IPS-15b (cell line): ENCODE measurements around the gene LY6G6F.

Experiments used
- H3K27me3 ChIP-seq: one replicate; pipeline ENCODE4 v1.6.1; 2013; ENCODE audit warnings: low read length; ENCODE audit not compliant: control insufficient read depth, insufficient read depth
- H3K36me3 ChIP-seq: one replicate; pipeline ENCODE4 v1.6.1; 2013; ENCODE audit warnings: low read length; ENCODE audit not compliant: control insufficient read depth, insufficient read depth
- H3K4me1 ChIP-seq: one replicate; pipeline ENCODE4 v1.6.1; 2013; ENCODE audit warnings: mild to moderate bottlenecking, low read length; ENCODE audit not compliant: control insufficient read depth, insufficient read depth
- H3K4me3 ChIP-seq: one replicate; pipeline ENCODE4 v1.5.1; 2013; ENCODE audit warnings: low read depth, low read length
- H3K9ac ChIP-seq: one replicate; pipeline ENCODE4 v1.6.1; 2013; ENCODE audit warnings: low read depth, mild to moderate bottlenecking, low read length
- H3K9me3 ChIP-seq: one replicate; pipeline ENCODE4 v1.6.1; 2013; ENCODE audit warnings: mild to moderate bottlenecking, low read length; ENCODE audit not compliant: control insufficient read depth, insufficient read depth

The LY6G6F gene

DNA sequence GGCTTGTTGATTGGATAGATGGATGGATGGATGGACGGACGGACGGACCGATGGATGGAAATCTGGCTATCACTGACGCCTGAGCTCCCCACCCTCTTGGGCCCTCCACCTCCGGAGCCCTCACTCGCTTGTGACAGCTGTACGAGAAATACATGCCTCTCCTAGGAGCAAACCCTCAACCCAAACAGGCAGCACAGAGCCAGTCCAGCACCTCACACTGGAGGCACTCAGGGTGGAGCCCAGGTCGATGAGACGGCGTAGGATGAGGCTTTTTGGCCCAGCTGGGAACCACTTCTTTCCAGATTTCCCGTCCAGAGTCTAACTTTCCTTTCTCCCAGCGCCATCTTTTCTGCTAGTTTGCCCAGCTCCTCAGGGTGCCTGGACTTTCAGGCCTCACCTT lies 23.1 kb upstream of the LY6G6F start:
- peaks cover 10% of the 10 kb centered on the region for H3K27me3 ChIP-seq
- H3K9ac ChIP-seq = no peak overlapping the region
- peak overlapping the region; percentile 53 for H3K4me3 ChIP-seq

DNA sequence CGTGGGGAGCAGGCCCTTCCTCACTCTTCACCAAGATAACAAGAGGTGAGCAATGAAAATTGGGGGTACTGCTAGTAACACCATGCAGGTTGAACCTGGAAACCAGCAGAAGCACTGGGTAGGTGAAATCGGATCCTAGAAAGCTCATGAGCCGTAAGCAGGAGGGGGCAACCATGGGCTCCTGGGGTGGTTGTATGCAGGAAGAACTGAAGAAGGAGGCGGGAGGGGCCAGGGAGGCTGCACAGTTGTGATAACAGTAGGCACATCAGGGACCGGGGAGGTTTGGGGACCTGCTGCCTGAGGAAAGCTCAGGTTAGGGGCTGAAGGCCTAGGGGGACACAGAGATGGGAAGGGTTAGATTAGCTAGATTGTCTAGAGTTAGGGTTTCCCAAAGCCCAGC lies 20.2 kb upstream of the LY6G6F start:
- Histone ChIP-seq H3K27me3 (peaks cover 7% of the 10 kb centered on the region), H3K9me3 (no peaks in the 10 kb centered on the region), H3K9ac (no peak overlapping the region), H3K36me3 (peaks cover 25% of the 10 kb centered on the region), H3K4me3 (no peak overlapping the region), H3K4me1 (peaks cover 2% of the 10 kb centered on the region)

More for the DNA sequence above, 23.1 kb upstream of the LY6G6F start:
- Histone ChIP-seq H3K36me3 (peaks cover 10% of the 10 kb centered on the region), H3K9me3 (no peaks in the 10 kb centered on the region), H3K4me1 (peaks cover 2% of the 10 kb centered on the region)

DNA sequence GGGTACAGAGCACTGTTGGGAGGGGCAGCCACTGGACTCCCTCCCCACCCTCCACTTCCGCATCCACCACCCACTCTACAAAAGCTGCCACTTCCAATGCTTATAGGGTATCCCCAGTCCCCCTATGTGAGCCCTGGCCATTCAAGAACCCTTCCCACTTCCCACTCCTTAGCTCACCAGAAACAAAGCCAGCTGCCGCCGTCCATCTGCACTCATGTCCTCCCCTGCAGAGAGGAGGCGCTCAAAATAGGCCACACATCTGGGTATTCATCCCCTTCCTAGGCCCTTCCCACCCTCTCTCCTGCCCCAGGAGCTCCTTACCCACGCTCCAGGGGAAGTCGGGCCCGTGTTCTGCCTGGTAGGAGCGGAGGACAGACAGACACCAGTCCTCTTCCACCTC lies 19.3 kb upstream of the LY6G6F start:
- H3K4me1 ChIP-seq = peaks cover 2% of the 10 kb centered on the region
- H3K27me3 ChIP-seq = peaks cover under 1% of the 10 kb centered on the region
- H3K36me3 ChIP-seq = peaks cover 28% of the 10 kb centered on the region
- H3K9ac ChIP-seq = no peak overlapping the region
- H3K9me3 ChIP-seq = no peaks in the 10 kb centered on the region
- no peak overlapping the region for H3K4me3 ChIP-seq

DNA sequence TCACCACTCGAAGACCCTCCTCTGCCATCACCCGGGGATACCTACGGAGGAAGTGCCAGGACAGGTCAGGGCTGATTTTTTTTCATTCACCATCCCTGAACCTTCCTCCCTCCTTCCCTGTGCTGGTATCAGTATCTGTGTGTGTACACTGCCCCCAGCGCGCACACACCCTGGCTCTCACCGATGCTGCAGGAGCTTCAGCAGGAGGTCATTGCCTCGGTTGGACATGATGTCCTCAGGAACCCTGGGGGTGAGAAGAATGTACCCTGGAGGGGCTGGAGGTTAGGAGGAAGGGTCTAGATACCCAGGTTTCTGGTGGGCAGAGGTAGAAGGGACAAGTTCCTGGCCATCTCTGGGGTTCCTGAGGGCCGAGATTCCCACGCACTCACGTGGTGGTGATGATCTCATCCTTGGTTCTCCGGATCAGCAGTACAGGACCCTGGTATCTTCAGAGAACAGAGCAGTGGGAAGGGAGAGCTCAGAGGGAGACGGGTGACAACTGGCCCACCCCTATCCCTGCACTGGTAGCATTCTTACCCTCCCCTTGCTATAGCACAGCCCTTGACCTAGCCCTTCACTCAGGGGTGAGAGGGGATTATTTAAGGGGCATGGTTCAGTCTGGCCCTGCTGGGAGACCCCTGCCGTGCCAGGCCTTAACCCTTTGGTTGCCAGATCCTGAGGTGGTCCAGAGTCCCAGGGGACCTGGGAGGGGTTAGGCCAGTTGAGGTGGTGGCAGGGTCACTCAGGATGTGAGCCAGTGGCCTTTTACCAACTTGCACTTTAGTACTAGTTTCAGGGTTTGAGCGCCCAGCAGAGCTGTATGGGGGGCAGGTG lies 18.6 kb upstream of the LY6G6F start:
- peaks cover 28% of the 10 kb centered on the region for H3K36me3 ChIP-seq
- H3K9ac ChIP-seq = no peak overlapping the region
- H3K9me3 ChIP-seq = no peaks in the 10 kb centered on the region
- no peak overlapping the region for H3K4me3 ChIP-seq
- no peaks in the 10 kb centered on the region for H3K27me3 ChIP-seq
- peaks cover 2% of the 10 kb centered on the region for H3K4me1 ChIP-seq

DNA sequence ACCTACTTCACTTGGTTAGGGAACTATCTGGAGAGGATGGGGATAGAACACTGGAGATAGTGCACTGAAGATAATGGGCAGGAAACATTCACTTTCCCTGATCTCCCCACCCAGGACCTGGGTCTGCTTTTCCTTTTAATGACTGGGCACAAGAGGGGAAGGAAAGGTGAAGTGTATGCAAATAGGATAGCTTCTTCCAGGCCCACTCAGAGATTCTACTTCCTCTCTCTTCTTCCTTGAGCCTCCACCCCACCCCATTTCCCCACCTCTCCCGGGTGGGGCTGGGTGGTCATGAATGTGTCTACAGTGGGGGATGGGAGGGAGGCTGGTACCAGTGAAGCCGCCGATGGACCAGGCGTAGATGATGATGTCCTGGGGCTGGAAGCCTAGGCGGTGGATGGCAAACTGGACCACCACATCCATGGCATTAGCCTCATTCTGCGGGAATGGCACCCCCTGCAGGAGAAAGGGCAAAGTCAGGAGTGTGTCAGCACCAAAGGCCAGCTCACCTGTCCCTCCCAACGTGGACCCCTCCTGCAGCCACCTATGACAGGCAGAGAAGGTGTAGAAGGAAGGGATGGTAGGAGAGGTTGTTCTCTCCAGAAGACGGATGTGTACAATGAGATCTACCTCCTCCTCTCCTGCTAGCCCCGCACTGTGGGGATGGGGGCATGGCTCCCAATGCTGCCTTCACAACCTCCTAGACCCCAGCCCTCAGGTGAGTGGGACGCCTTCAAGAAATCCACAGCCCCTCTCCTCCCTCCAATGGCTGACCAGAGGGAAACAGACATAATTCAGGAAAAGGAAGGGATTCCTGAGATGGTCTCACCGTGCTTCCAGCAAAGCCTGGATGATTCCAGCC lies 17.2 kb upstream of the LY6G6F start:
- H3K36me3 ChIP-seq = peaks cover 28% of the 10 kb centered on the region
- no peak overlapping the region for H3K4me3 ChIP-seq
- H3K9ac ChIP-seq = no peak overlapping the region
- no peaks in the 10 kb centered on the region for H3K27me3 ChIP-seq
- no peaks in the 10 kb centered on the region for H3K9me3 ChIP-seq
- H3K4me1 ChIP-seq = peaks cover 2% of the 10 kb centered on the region

DNA sequence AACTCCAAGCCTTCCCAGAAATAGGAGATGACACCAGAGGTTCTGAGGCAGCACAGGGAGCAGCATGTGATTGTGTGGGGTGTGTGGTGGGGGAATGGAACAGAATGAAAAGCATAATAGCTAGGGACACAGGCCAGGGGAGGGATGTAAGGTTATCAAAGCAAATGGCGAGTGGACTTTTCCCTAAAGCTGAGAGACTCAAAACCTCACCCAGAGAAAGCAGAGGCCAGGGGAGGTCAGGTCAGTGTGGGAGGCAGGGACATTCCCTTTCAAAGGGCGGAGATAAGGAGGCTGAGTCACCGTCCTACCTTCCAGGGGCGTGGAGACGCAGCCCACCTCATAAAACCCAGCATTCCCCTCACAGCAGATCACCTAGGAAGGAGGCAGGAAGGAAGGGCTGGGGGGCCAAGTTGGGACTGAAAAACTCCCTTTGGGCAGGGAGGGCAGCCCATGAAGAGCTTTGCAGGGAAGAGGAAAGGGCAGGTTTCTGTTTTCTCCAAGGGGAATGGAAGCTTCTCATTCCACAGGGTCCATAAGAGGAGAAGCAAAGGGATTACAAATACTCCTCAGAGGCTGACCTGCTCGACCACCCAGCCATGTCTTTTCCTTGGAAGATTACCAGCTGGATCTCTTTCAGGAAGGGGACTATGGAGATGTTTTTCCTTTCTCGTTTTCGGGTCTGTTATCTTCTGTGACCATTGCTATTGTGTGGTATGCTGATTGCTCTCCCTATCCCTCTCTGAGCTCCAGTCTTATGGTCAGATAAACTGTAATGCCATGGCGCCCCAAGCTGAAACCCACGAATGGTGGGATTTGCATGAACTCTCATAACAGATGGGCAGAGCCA lies 16.2 kb upstream of the LY6G6F start:
- H3K4me1 ChIP-seq = peaks cover 2% of the 10 kb centered on the region
- no peak overlapping the region for H3K9ac ChIP-seq
- H3K36me3 ChIP-seq = peaks cover 32% of the 10 kb centered on the region
- H3K9me3 ChIP-seq = no peaks in the 10 kb centered on the region
- H3K4me3 ChIP-seq = no peak overlapping the region
- H3K27me3 ChIP-seq = no peaks in the 10 kb centered on the region

DNA sequence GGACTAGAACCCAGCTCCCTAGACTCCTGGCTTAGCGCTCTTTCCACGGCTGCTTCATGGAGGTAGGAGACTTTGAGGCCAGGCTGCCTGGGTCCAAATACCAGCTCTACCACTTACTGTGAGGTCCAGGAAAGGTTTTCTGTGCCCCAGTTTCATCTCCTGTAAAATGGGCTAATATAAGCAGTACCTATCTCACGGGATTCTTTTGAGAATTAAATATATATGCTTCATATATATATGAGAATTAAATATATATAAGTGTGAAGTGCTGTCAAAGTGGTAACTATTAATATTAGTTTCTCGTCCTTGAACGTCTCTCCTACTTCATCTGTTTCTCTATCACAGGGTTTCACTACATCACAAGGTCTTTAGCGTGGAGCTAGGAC lies 15.6 kb upstream of the LY6G6F start:
- no peaks in the 10 kb centered on the region for H3K9me3 ChIP-seq
- no peaks in the 10 kb centered on the region for H3K27me3 ChIP-seq
- peaks cover 2% of the 10 kb centered on the region for H3K4me1 ChIP-seq
- H3K36me3 ChIP-seq = peaks cover 32% of the 10 kb centered on the region
- no peak overlapping the region for H3K4me3 ChIP-seq
- H3K9ac ChIP-seq = no peak overlapping the region

DNA sequence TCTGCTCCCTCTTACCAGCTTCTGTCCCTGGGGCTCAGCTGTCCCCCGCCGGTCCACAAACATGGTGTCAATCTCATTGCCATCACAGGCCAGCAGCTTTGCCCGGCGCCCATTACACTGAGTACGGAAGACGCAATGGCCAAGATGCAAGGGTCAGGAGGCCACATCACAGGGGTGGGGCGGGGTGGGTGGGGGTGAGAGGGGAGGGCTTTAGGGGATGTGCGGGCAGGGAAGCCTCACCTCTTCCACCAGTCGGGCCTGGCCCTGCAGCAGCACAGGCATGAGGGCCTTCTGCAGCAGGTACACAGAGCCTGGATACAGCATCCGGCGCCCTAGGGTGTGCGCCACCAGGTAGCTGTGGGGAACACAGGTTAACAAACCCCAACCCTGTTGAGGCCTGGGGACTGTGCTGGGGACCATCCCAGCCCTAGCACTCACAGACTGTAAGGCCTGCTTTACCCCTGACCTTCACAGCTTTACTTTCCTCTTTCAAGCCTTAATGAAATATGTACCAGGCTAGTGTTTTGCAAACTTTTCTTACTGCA lies 15.0 kb upstream of the LY6G6F start:
- peaks cover 2% of the 10 kb centered on the region for H3K4me1 ChIP-seq
- no peak overlapping the region for H3K4me3 ChIP-seq
- no peaks in the 10 kb centered on the region for H3K9me3 ChIP-seq
- no peak overlapping the region for H3K9ac ChIP-seq
- no peaks in the 10 kb centered on the region for H3K27me3 ChIP-seq
- H3K36me3 ChIP-seq = peaks cover 33% of the 10 kb centered on the region

DNA sequence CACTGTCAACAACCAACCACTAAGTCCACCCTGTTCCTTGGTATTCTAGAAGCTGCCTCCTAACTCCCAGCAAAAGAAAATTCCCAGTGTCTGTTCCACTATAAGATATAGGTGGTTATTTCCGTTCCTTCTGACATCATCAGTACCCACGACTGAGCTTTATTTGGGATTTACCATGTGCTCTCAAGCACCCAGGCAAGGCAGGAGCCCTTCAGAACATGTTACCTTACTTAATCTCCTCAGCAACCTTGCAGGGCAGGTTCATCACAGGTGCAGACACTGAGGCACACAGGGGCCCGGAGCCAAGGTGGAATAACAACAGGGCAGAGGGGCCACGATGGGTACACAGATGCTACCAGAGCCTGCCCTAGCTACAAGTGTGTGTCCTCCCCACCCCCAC lies 14.3 kb upstream of the LY6G6F start:
- peaks cover 34% of the 10 kb centered on the region for H3K36me3 ChIP-seq
- no peak overlapping the region for H3K9ac ChIP-seq
- H3K4me1 ChIP-seq = peaks cover 2% of the 10 kb centered on the region
- no peak overlapping the region for H3K4me3 ChIP-seq
- no peaks in the 10 kb centered on the region for H3K9me3 ChIP-seq
- no peaks in the 10 kb centered on the region for H3K27me3 ChIP-seq

DNA sequence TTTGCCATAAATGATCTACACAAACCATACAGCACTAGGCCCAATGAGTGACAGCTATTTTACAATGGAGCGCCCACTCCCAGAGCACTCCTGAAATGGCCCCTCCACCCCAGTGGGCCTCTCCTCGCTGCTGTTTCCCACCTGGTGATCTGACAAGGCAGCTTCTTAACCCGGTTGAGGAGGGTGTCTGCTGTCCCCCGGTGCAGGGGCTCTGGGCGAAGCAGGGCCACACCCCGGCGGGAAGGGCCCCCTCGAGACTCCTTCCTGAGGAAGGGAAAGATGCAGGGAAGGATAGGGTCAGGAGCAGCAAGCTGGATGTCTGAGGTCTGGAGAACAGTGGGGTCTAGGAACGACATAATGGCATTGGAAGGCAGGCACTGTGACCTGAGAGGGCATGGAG lies 13.8 kb upstream of the LY6G6F start:
- H3K27me3 ChIP-seq = no peaks in the 10 kb centered on the region
- H3K4me3 ChIP-seq = no peak overlapping the region
- H3K9ac ChIP-seq = no peak overlapping the region
- peaks cover 2% of the 10 kb centered on the region for H3K4me1 ChIP-seq
- H3K9me3 ChIP-seq = no peaks in the 10 kb centered on the region
- peaks cover 28% of the 10 kb centered on the region for H3K36me3 ChIP-seq

DNA sequence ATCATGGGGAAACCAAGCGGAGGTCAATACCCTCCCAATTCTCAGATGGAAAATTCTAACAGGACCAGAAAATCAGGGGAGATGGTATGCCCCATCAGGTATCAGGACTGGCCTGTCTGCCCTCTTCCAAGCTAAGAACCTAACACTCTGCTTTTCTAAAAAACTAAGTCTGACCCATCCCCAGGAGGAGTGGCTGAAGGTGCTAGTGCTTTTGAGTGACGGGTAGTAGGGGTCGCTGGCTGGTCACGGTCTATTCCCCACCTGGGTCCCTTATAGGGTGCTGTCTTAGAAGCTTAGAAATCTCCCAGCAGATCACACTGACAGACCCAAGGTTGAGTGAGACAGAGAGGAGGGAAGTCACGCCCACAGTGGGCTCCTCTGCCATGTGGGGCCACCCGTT lies 13.1 kb upstream of the LY6G6F start:
- H3K36me3 ChIP-seq = peaks cover 27% of the 10 kb centered on the region
- H3K9me3 ChIP-seq = no peaks in the 10 kb centered on the region
- H3K4me1 ChIP-seq = peaks cover 2% of the 10 kb centered on the region
- no peaks in the 10 kb centered on the region for H3K27me3 ChIP-seq
- H3K9ac ChIP-seq = no peak overlapping the region
- H3K4me3 ChIP-seq = no peak overlapping the region
